GM21619 (cell line): ENCODE data around the gene IGFL3.
"Not testable (repeated sequence)": the region's sequence is repeated elsewhere in the genome, so short reads cannot be mapped to it uniquely, and the experiment has no call there.

ENCODE experiments used
- ATAC-seq: cut with Tn5 transposase; IDR thresholded peaks from one replicate; pipeline ENCODE4 v1.9.1; 2021; ENCODE audit not compliant: unreplicated experiment

Gene IGFL3

GRCh38 chr19:46124638-46125115 is at the start of gene IGFL3:
Gene IGFL3, minus strand, starts transcription at chr19:46124688. Its CDS starts 39 bp downstream, at chr19:46124649.
- ATAC-seq = no peak

- no peak for ATAC-seq
Measured at GRCh38 chr19:46173886-46174480, 49.5 kb upstream of the IGFL3 start.

GRCh38 chr19:46162731-46163130 is 38.2 kb upstream of the IGFL3 start:
- no peak for ATAC-seq

GRCh38 chr19:46161642-46162257 is 37.3 kb upstream of the IGFL3 start:
- not testable (repeated sequence) for ATAC-seq

GRCh38 chr19:46160233-46160775 is 35.8 kb upstream of the IGFL3 start:
- no peak for ATAC-seq

GRCh38 chr19:46159418-46160232 is 35.1 kb upstream of the IGFL3 start:
- ATAC-seq = no peak

- no peak for ATAC-seq
Measured at GRCh38 chr19:46155237-46155636, 30.7 kb upstream of the IGFL3 start.

- no peak for ATAC-seq
Measured at GRCh38 chr19:46150606-46151005, 26.1 kb upstream of the IGFL3 start.

- no peak for ATAC-seq
Measured at GRCh38 chr19:46147791-46148288, 23.4 kb upstream of the IGFL3 start, which contains the start of gene IGFL2. Gene IGFL2, plus strand, starts transcription at chr19:46148238. Its CDS starts 41 bp downstream, at chr19:46148279.

- no peak for ATAC-seq
Measured at GRCh38 chr19:46147166-46147740, 22.8 kb upstream of the IGFL3 start.

GRCh38 chr19:46144756-46145155 is 20.3 kb upstream of the IGFL3 start:
- ATAC-seq = no peak

- no peak for ATAC-seq
Measured at GRCh38 chr19:46142294-46142693, 17.8 kb upstream of the IGFL3 start.

GRCh38 chr19:46141421-46141820 is 16.9 kb upstream of the IGFL3 start:
- no peak for ATAC-seq

GRCh38 chr19:46137915-46138473 is 13.5 kb upstream of the IGFL3 start:
- no peak for ATAC-seq

GRCh38 chr19:46134527-46134926 is 10.0 kb upstream of the IGFL3 start:
- no peak for ATAC-seq

- ATAC-seq = no peak
Measured at GRCh38 chr19:46133777-46134241, 9.3 kb upstream of the IGFL3 start.

- no peak for ATAC-seq
Measured at GRCh38 chr19:46133101-46133627, 8.7 kb upstream of the IGFL3 start.

- no peak for ATAC-seq
Measured at GRCh38 chr19:46132508-46133100, 8.1 kb upstream of the IGFL3 start.

GRCh38 chr19:46131485-46132143 is 7.1 kb upstream of the IGFL3 start:
- no peak for ATAC-seq
